K562 (cell line): Measurements from ENCODE around the gene TMLHE. TPM values are rescaled to one million over a fixed set of nuclear protein-coding genes. Genes with fewer than 3 reads are reported as not detected.

Experiments used
- ATAC-seq: fragments of 200-7000 bp; cut with Tn5 transposase; 3 replicates; pipeline ENCODE4 v1.9.1; 2020; ENCODE audit warnings: moderate library complexity
- BruUV-seq: library from RNA; stranded (reverse); fragments of 400-500 nt; replicated peaks from 2 replicates; lab custom pipeline; 2021; lab: Mats Ljungman, UMichigan
- CTCF ChIA-PET: fragments of 300-600 bp; formaldehyde crosslinking; extraction: SDS; loops from one replicate; lab custom pipeline; 2021; ENCODE audit warnings: low intra/inter-chr PET ratio; lab: Yijun Ruan, JAX
- POLR2A ChIA-PET: fragments of 300-600, 350-650 bp; sonication (Branson Sonifier 250); formaldehyde crosslinking; extraction: SDS; loops from one replicate; lab custom pipeline; 2021; ENCODE audit warnings: antibody characterized with exemption, inconsistent platforms; lab: Yijun Ruan, JAX
- DNase-seq, 4 experiments: peaks; one replicate each; pipeline versions ENCODE4 v3.0.0 to v3.0.0-alpha.2; 2011 to 2018; ENCODE audit warnings: low spot score in 3 of 4, mixed read lengths in 3 of 4; ENCODE audit errors: extremely low read depth in 1 of 4
- FAIRE-seq: peaks from 2 replicates; lab custom pipeline; 2011; peaks lifted over from hg19 to GRCh38; lab: Jason Lieb, UNC
- H2AFZ ChIP-seq: 2 replicates; pipeline ENCODE4 v1.6.0; 2011; ENCODE audit warnings: low read depth, low read length, control low read depth, inconsistent platforms
- H3K27ac ChIP-seq: fragments of 200-600 bp; 3 replicates; pipeline ENCODE4 v1.8.0; 2011; ENCODE audit warnings: low read depth, mild to moderate bottlenecking, control low read depth, inconsistent platforms, low read length, moderate library complexity, mixed read lengths; ENCODE audit errors: extremely low read depth
- H3K27me3 ChIP-seq, 2 experiments: fragments of 300-600 bp in 1 of 2; 2 replicates in 1 of 2; 3 replicates in 1 of 2; pipeline versions ENCODE4 v1.6.0 to v1.8.0; 2011; ENCODE audit warnings: inconsistent platforms in 2 of 2, low read length in 2 of 2, mild to moderate bottlenecking in 1 of 2, mixed read lengths in 1 of 2, moderate library complexity in 1 of 2; ENCODE audit not compliant: control insufficient read depth in 2 of 2, insufficient read depth in 2 of 2
- H3K36me3 ChIP-seq: fragments of 300-600 bp; 3 replicates; pipeline ENCODE4 v1.8.0; 2011; ENCODE audit warnings: mild to moderate bottlenecking, low read length, inconsistent platforms; ENCODE audit not compliant: control insufficient read depth, insufficient read depth
- H3K4me1 ChIP-seq, 2 experiments: fragments of 200-600 bp in 1 of 2; replicated peaks in 1 of 2; 2 replicates in 1 of 2; 3 replicates in 1 of 2; pipeline versions ENCODE4 v1.5.1 to v1.8.0; 2011; ENCODE audit warnings: inconsistent platforms in 2 of 2, low read length in 2 of 2, mild to moderate bottlenecking in 1 of 2, mixed read lengths in 1 of 2, moderate library complexity in 1 of 2; ENCODE audit not compliant: control insufficient read depth in 2 of 2, insufficient read depth in 2 of 2
- H3K4me2 ChIP-seq: 2 replicates; pipeline ENCODE4 v1.6.1; 2011; ENCODE audit warnings: low read length, control low read depth, inconsistent platforms, mixed read lengths; ENCODE audit not compliant: insufficient read depth
- H3K4me3 ChIP-seq: fragments of 200-600 bp; sonication (generic), shearing (Covaris generic); 2 replicates; pipeline ENCODE4 v1.5.1; 2016; ENCODE audit warnings: control low read depth, inconsistent platforms
- H3K79me2 ChIP-seq: fragments of 200-600 bp; 3 replicates; pipeline ENCODE4 v1.8.0; 2011; ENCODE audit warnings: low read length, inconsistent platforms; ENCODE audit not compliant: control insufficient read depth, insufficient read depth
- H3K9ac ChIP-seq, 2 experiments: 2 replicates each; pipeline versions ENCODE4 v1.6.0 to v1.6.1; 2011; ENCODE audit warnings: low read depth in 2 of 2, low read length in 2 of 2, control low read depth in 1 of 2, inconsistent platforms in 1 of 2, mild to moderate bottlenecking in 1 of 2, mixed read lengths in 1 of 2; ENCODE audit not compliant: insufficient read depth in 1 of 2
- H3K9me1 ChIP-seq: one replicate; pipeline ENCODE4 v1.6.0; 2011; ENCODE audit warnings: inconsistent platforms, mild to moderate bottlenecking, low read length, moderate library complexity; ENCODE audit not compliant: control insufficient read depth, insufficient read depth
- H3K9me3 ChIP-seq: replicated peaks from 2 replicates; pipeline ENCODE4 v1.5.1; 2011; ENCODE audit warnings: low read depth, low read length, inconsistent platforms; ENCODE audit not compliant: control insufficient read depth, insufficient read depth
- H4K20me1 ChIP-seq: replicated peaks from 2 replicates; pipeline ENCODE4 v1.6.1; 2011; ENCODE audit warnings: low read length, inconsistent platforms, mixed read lengths; ENCODE audit not compliant: control insufficient read depth, insufficient read depth
- BHLHE40 ChIP-seq: IDR thresholded peaks from 2 replicates; pipeline ENCODE4 v1.6.1; 2011; ENCODE audit warnings: low read length, improper control_type of control experiment
- EGR1 ChIP-seq: fragments of 450-650 bp; conservative IDR thresholded peaks from 2 replicates; pipeline ENCODE4 v1.6.1; 2017; ENCODE audit warnings: mild to moderate bottlenecking
- FOXJ2 ChIP-seq: fragments of 200-800 bp; sonication (Bioruptor generic); IDR thresholded peaks from 2 replicates; pipeline ENCODE4 v1.6.1; 2016; ENCODE audit warnings: missing genetic modification characterization, missing compliant biosample characterization
- FOXP1 ChIP-seq: sonication (generic); formaldehyde crosslinking; IDR thresholded peaks from 2 replicates; pipeline ENCODE4 v1.8.0; 2022; ENCODE audit warnings: mild to moderate bottlenecking, missing genetic modification reagents
- GTF2F1 ChIP-seq: IDR thresholded peaks from 2 replicates; pipeline ENCODE4 v1.6.1; 2011; ENCODE audit warnings: low read depth, low read length, improper control_type of control experiment
- KLF10 ChIP-seq: fragments of 250-450 bp; sonication (Bioruptor Pico); IDR thresholded peaks from 2 replicates; pipeline ENCODE4 v1.6.1; 2021; ENCODE audit warnings: matching md5 sums
- MBD1 ChIP-seq: fragments of 250-450 bp; sonication (Bioruptor Pico); IDR thresholded peaks from 2 replicates; pipeline ENCODE4 v1.8.0; 2022; ENCODE audit warnings: inconsistent platforms
- RHOXF2B ChIP-seq: fragments of 250-450 bp; sonication (Bioruptor Pico); conservative IDR thresholded peaks from 2 replicates; pipeline ENCODE4 v1.5.1; 2021
- SMARCC2 ChIP-seq: fragments of 450-650 bp; IDR thresholded peaks from 2 replicates; pipeline ENCODE4 v1.6.1; 2017; ENCODE audit warnings: antibody characterized with exemption, moderate library complexity, mild to moderate bottlenecking, low read depth
- STAT6 ChIP-seq: sonication (generic); formaldehyde crosslinking; IDR thresholded peaks from 2 replicates; pipeline ENCODE4 v1.8.1; 2023; ENCODE audit warnings: mild to moderate bottlenecking, missing genetic modification reagents
- TCF7 ChIP-seq: sonication (generic); IDR thresholded peaks from 2 replicates; pipeline ENCODE4 v1.6.1; 2016; ENCODE audit warnings: antibody characterized with exemption, borderline replicate concordance
- TEAD2 ChIP-seq: fragments of 450-650 bp; IDR thresholded peaks from 2 replicates; pipeline ENCODE4 v1.6.1; 2016; ENCODE audit warnings: missing genetic modification characterization, control low read depth, missing compliant biosample characterization
- U2AF2 ChIP-seq: fragments of 200-400 bp; formaldehyde crosslinking; optimal IDR thresholded peaks from 2 replicates; pipeline ENCODE3; 2017; ENCODE audit warnings: low read depth, mild to moderate bottlenecking, low read length
- ZNF134 ChIP-seq: fragments of 250-450 bp; sonication (Bioruptor Pico); conservative IDR thresholded peaks from 2 replicates; pipeline ENCODE4 v1.4.0; 2020
- in situ Hi-C: fragments of 300-500 bp; cut with MboI; formaldehyde crosslinking; loops from 4 replicates; pipeline ENCODE4 v1.15.0; 2018; ENCODE audit warnings: inconsistent platforms, mixed read lengths
- intact Hi-C: fragments of 100-400 bp; cut with micrococcal nuclease; formaldehyde crosslinking; loops from 2 replicates; pipeline ENCODE4 v1.14.2; 2022
- polyA plus RNA-seq, 8 experiments: library from polyadenylated mRNA; depleted of rRNA in 4 of 8; stranded (reverse) in 5 of 8; unstranded in 3 of 8; fragments of >200 nt; fragmentation: Nextera tagmentation in 2 of 8; fragmentation: Illumina TruSeq in 1 of 8; extraction: Ambion mirVana in 2 of 8; extraction: Trizol in 1 of 8; gene quantifications; 2 replicates each; pipeline versions ENCODE4 v1.2.1 to v1.2.3, GENCODE V29; 2011 to 2014; ENCODE audit warnings: inconsistent platforms in 1 of 8, missing spikeins in 1 of 8
- total RNA-seq, 7 experiments: library from RNA; depleted of rRNA in 6 of 7; stranded (reverse); fragments of >200 nt in 6 of 7; fragmentation: Illumina TruSeq in 2 of 7; extraction: Trizol in 2 of 7; gene quantifications; 2 replicates each; pipeline versions ENCODE4 v1.2.1 to v1.2.3, GENCODE V29; 2011 to 2021; ENCODE audit warnings: low replicate concordance in 1 of 7
- TF ChIP-seq, protein P1 (sequence below): sonication (generic); formaldehyde crosslinking; IDR thresholded peaks from 2 replicates; pipeline ENCODE4 v1.8.0; 2022; ENCODE audit warnings: missing genetic modification reagents, mild to moderate bottlenecking, moderate library complexity, borderline replicate concordance

The TMLHE gene
- total and polyA plus RNA-seq, 9 of the 15 experiments (the other 6 are each of a cell fraction or from before 2014, with no cell fraction given): 6.5 to 34.3 (median 17.9) TPM

GRCh38 chrX:155637714-155638113, 25.0 kb upstream of the TMLHE start:
- Histone ChIP-seq H3K79me2 (no peaks in the 10 kb centered on the region), H3K4me2 (no peak overlapping the region), H3K9me1 (no peaks in the 10 kb centered on the region), H3K4me3 (no peak overlapping the region), H3K36me3 (no peaks in the 10 kb centered on the region), H2AFZ (no peak overlapping the region), H3K9me3 (no peaks in the 10 kb centered on the region), H3K27ac (no peak overlapping the region), H3K27me3 (no peaks in the 10 kb centered on the region), H4K20me1 (no peaks in the 10 kb centered on the region), H3K9ac (no peak overlapping the region), H3K4me1 (no peaks in the 10 kb centered on the region; a peak in 1 of 5 replicates)
- POLR2A ChIA-PET: no interaction called here
- in situ Hi-C loops: no loop called here
- FAIRE-seq (no peak), DNase-seq (no peak), ATAC-seq (no peak)
- BruUV-seq: no TSS peak
- intact Hi-C loops: no loop called here
- CTCF ChIA-PET: no interaction called here
- TF ChIP-seq SMARCC2: no peak
- no peak for TF ChIP-seq MBD1
- TF ChIP-seq, protein P1, sequence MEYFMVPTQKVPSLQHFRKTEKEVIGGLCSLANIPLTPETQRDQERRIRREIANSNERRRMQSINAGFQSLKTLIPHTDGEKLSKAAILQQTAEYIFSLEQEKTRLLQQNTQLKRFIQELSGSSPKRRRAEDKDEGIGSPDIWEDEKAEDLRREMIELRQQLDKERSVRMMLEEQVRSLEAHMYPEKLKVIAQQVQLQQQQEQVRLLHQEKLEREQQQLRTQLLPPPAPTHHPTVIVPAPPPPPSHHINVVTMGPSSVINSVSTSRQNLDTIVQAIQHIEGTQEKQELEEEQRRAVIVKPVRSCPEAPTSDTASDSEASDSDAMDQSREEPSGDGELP (CRISPR knock-in tag): no peak
- TF ChIP-seq RHOXF2B (CRISPR knock-in tag): no peak
- TF ChIP-seq ZNF134: no peak
- TF ChIP-seq BHLHE40: no peak
- TF ChIP-seq FOXP1 (CRISPR knock-in tag): no peak
- no peak for TF ChIP-seq TEAD2 (tag)
- TF ChIP-seq FOXJ2: no peak
- no peak for TF ChIP-seq STAT6 (CRISPR knock-in tag)
- no peak for TF ChIP-seq U2AF2
- no peak for TF ChIP-seq TCF7
- TF ChIP-seq EGR1: no peak
- TF ChIP-seq GTF2F1: no peak
- no peak for TF ChIP-seq KLF10 (CRISPR knock-in tag)
